Iris pigment epithelial cell (primary cell): ENCODE measurements around the gene RNASET2.
A peak's percentile ranks its signal among the peaks of the same experiment; 100 is the strongest.

Experiments used
- DNase-seq: peaks from one replicate; pipeline ENCODE4 v3.0.0-alpha.2; 2011; ENCODE audit warnings: low read depth

Gene RNASET2

GRCh38 chr6:166946125-166946524 lies 10.2 kb downstream of the RNASET2 start:
- no peak for DNase-seq

- no peak for DNase-seq
These were observed 11.6 kb downstream of the RNASET2 start for GRCh38 chr6:166944666-166945256.

- peak; percentile 43 for DNase-seq
These were observed 13.8 kb downstream of the RNASET2 start for GRCh38 chr6:166942393-166943168.

- DNase-seq, result no peak
These were observed 15.7 kb downstream of the RNASET2 start for GRCh38 chr6:166940643-166941068.

- DNase-seq, result no peak
These were observed 16.5 kb downstream of the RNASET2 start for GRCh38 chr6:166939894-166940293.

- DNase-seq, result no peak
These were observed 17.0 kb downstream of the RNASET2 start for GRCh38 chr6:166939345-166939744.

GRCh38 chr6:166938704-166939103 lies 17.6 kb downstream of the RNASET2 start:
- DNase-seq, result no peak

- DNase-seq, result no peak
These were observed 18.2 kb downstream of the RNASET2 start for GRCh38 chr6:166938150-166938549.

- DNase-seq, result no peak
These were observed 18.6 kb downstream of the RNASET2 start for GRCh38 chr6:166937746-166938145.

- no peak for DNase-seq
These were observed 20.1 kb downstream of the RNASET2 start for GRCh38 chr6:166936079-166936787.

GRCh38 chr6:166935353-166935752 lies 21.0 kb downstream of the RNASET2 start:
- DNase-seq, result no peak

- DNase-seq, result no peak
These were observed 22.2 kb downstream of the RNASET2 start for GRCh38 chr6:166934174-166934573.

- DNase-seq, result no peak
These were observed 23.0 kb downstream of the RNASET2 start for GRCh38 chr6:166933396-166933795.

GRCh38 chr6:166932616-166933015 lies 23.7 kb downstream of the RNASET2 start:
- no peak for DNase-seq

GRCh38 chr6:166932116-166932515 lies 24.2 kb downstream of the RNASET2 start:
- no peak for DNase-seq

GRCh38 chr6:166931426-166931970 lies 24.9 kb downstream of the RNASET2 start:
- DNase-seq, result no peak

- no peak for DNase-seq
These were observed 25.9 kb downstream of the RNASET2 start for GRCh38 chr6:166930354-166930891.

- DNase-seq, result no peak
These were observed 26.7 kb downstream of the RNASET2 start for GRCh38 chr6:166929542-166930189.

GRCh38 chr6:166928644-166929541 lies 27.5 kb downstream of the RNASET2 start:
- DNase-seq, result no peak

- DNase-seq, result no peak
These were observed 28.3 kb downstream of the RNASET2 start for GRCh38 chr6:166927935-166928643.
